Peyer's patch (tissue), 4 donors: ENCODE measurements around the gene ANTXR1.

Experiments used
- POLR2A ChIP-seq, 2 donors: fragments of 450-650 bp; IDR thresholded peaks; one replicate each; pipeline ENCODE4 v1.5.1; 2017; ENCODE audit warnings: antibody characterized with exemption in 2 of 2, mild to moderate bottlenecking in 2 of 2, moderate library complexity in 2 of 2
- TF ChIP-seq, protein P1 (sequence below), 6 experiments: fragments of 450-650 bp in 4 of 6; fragments of 200-600 bp in 2 of 6; sonication (generic) in 1 of 6; IDR thresholded peaks; one replicate each; pipeline ENCODE4 v1.5.1; 2017 to 2019; ENCODE audit warnings: antibody characterized with exemption in 6 of 6, mild to moderate bottlenecking in 3 of 6, moderate library complexity in 1 of 6

DNA sequence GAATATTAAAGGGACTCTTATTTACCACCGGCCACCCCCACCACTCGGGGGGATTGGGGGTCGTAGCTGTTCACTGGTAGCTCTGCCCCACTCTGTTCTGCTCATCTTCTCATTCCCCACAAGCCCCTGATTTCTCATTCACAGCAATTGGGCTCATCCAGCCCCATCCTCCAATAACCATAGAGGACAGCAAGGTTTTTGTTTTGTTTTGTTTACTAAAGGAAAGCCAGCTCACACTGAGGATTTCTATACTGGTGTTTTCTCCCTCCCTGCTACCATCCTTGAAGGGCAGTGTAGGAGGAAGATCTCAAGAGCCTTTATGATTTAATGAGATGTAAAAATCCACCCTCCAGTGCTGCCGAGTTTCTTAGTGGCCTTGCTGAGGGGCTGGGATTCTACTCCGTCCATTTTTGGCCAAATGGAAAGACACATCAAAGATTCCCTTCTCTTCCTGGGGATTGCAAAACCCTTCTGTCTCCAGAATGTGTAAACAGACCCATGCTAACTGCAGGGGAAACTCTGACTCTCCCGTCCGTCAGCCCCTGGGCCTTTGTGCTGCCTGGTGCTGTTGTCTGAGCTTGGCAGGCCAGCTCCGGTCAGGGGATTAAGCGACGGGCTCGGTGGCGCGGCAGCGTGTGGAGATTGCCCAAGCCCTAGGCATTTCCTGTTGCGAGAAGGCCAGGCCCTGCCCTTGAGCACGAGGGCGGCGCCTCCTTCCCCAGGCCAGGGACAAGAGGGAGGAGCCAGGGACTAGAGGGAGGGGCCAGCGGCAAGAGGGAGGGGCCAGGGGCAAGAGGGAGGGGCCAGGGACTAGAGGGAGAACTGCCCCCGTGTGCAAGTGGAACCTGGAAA, 165.0 kb downstream of the ANTXR1 start:
- TF ChIP-seq, protein P1, sequence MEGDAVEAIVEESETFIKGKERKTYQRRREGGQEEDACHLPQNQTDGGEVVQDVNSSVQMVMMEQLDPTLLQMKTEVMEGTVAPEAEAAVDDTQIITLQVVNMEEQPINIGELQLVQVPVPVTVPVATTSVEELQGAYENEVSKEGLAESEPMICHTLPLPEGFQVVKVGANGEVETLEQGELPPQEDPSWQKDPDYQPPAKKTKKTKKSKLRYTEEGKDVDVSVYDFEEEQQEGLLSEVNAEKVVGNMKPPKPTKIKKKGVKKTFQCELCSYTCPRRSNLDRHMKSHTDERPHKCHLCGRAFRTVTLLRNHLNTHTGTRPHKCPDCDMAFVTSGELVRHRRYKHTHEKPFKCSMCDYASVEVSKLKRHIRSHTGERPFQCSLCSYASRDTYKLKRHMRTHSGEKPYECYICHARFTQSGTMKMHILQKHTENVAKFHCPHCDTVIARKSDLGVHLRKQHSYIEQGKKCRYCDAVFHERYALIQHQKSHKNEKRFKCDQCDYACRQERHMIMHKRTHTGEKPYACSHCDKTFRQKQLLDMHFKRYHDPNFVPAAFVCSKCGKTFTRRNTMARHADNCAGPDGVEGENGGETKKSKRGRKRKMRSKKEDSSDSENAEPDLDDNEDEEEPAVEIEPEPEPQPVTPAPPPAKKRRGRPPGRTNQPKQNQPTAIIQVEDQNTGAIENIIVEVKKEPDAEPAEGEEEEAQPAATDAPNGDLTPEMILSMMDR (IDR thresholded peaks at IDR 0.05), result no peak
- peak in 1 of 2 donors; percentile 18 for TF ChIP-seq POLR2A (IDR thresholded peaks at IDR 0.05)
